OCI-LY3 (cell line): ENCODE data around the gene CDRT15.

ENCODE experiments used
- H2AFZ ChIP-seq: fragments of 200-600, 300-600 bp; shearing (Covaris generic); 2 replicates; pipeline ENCODE4 v1.6.0; 2014; ENCODE audit warnings: antibody characterized with exemption, low read depth, low read length
- H3K27ac ChIP-seq: fragments of 200-600, 300-600 bp; sonication (generic); 2 replicates; pipeline ENCODE4 v1.5.1; 2014; ENCODE audit warnings: mild to moderate bottlenecking, low read length, moderate library complexity, mixed read lengths
- H3K27me3 ChIP-seq: fragments of 200-600, 300-600 bp; sonication (generic); 2 replicates; pipeline ENCODE4 v1.6.1; 2014; ENCODE audit warnings: low read depth, low read length, mixed read lengths
- H3K36me3 ChIP-seq: fragments of 200-600, 300-600 bp; sonication (generic); replicated peaks from 2 replicates; pipeline ENCODE3; 2014; ENCODE audit warnings: low read depth, low read length, mixed read lengths
- H3K4me1 ChIP-seq: fragments of 300-600, 200-600 bp; sonication (generic); 2 replicates; pipeline ENCODE4 v1.6.1; 2014; ENCODE audit warnings: low read length, mixed read lengths
- H3K4me2 ChIP-seq: fragments of 200-600, 300-600 bp; sonication (generic); 2 replicates; pipeline ENCODE4 v1.6.1; 2014; ENCODE audit warnings: low read length, mixed read lengths
- H3K4me3 ChIP-seq: fragments of 300-600, 200-600 bp; sonication (generic); 2 replicates; pipeline ENCODE4 v1.5.1; 2014; ENCODE audit warnings: antibody characterized with exemption, mild to moderate bottlenecking, low read length, moderate library complexity
- H3K79me2 ChIP-seq: fragments of 300-600, 200-600 bp; shearing (Covaris generic); 2 replicates; pipeline ENCODE4 v1.6.1; 2014; ENCODE audit warnings: mild to moderate bottlenecking, low read length, mixed read lengths
- H3K9ac ChIP-seq: fragments of 300-600, 200-600 bp; shearing (Covaris generic); 2 replicates; pipeline ENCODE4 v1.6.0; 2014; ENCODE audit warnings: mild to moderate bottlenecking, low read length, moderate library complexity
- H3K9me3 ChIP-seq: fragments of 200-600, 300-600 bp; shearing (Covaris generic); 2 replicates; pipeline ENCODE4 v1.6.1; 2014; ENCODE audit warnings: low read length, mixed read lengths; ENCODE audit not compliant: insufficient read depth
- H4K20me1 ChIP-seq: fragments of 200-600, 300-600 bp; sonication (generic); 2 replicates; pipeline ENCODE4 v1.6.1; 2016; ENCODE audit warnings: low read length, mixed read lengths; ENCODE audit not compliant: insufficient read depth
- CTCF ChIP-seq: fragments of 200-600, 300-600 bp; sonication (generic); IDR thresholded peaks from 2 replicates; pipeline ENCODE4 v1.5.1; 2014; ENCODE audit warnings: antibody characterized with exemption, low read length, low read depth
- EZH2phosphoT487 ChIP-seq: fragments of 200-600 bp; shearing (Covaris generic); IDR thresholded peaks from 2 replicates; pipeline ENCODE4 v1.6.1; 2018; ENCODE audit warnings: antibody characterized with exemption, mixed run types, low read depth

The CDRT15 gene

DNA sequence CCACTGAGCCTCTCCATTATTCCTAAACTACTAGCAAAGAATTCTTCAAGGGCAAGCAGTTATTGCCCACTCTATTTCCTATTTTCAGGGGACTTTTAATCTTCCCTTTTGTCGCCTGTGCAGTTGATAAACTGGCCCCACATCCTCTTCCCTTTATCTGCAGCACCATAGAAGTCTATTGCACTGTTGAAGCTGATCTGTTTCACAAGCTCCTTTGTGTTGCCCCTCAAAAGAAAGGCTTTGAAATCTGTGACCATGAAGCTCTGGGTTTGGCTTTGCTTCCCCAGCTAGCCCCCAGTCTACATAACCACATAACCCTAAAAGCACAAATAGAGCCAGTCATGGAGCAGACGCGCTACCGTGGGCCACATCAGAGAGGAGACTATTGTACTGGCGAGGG lies 37.1 kb downstream of the CDRT15 start:
- Histone ChIP-seq H2AFZ (no peak overlapping the region), H3K9ac (no peak overlapping the region), H3K36me3 (no peaks in the 10 kb centered on the region), H3K79me2 (no peaks in the 10 kb centered on the region), H3K27ac (no peak overlapping the region), H4K20me1 (no peaks in the 10 kb centered on the region), H3K4me1 (no peaks in the 10 kb centered on the region), H3K9me3 (no peaks in the 10 kb centered on the region), H3K27me3 (no peaks in the 10 kb centered on the region), H3K4me3 (no peak overlapping the region), H3K4me2 (no peak overlapping the region)
- TF ChIP-seq EZH2phosphoT487, result no peak
- TF ChIP-seq CTCF, result no peak

DNA sequence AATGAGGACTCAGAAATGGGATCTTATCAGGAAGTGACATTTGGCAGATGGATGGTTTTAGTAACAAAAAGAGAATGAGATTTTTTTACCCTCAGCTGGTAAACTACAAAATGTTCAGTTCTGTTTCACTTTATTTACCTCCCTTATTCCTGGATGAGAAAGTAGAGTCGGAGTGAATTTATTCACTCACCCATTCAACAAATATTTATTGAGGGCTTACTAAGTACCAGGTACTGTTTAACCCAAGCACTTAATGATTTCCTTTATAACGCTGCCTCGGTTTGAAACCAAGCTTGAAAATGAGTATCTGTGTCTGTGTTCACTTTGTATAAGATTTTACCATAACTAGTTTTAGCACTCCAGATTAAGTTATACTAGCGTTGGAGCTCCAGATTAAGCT lies 38.1 kb downstream of the CDRT15 start:
- H3K36me3 ChIP-seq, result no peaks in the 10 kb centered on the region
- TF ChIP-seq EZH2phosphoT487 (no peak), CTCF (no peak)
- no peak overlapping the region for H3K4me3 ChIP-seq
- no peak overlapping the region for H3K9ac ChIP-seq
- no peak overlapping the region for H3K4me2 ChIP-seq
- H2AFZ ChIP-seq, result no peak overlapping the region
- no peaks in the 10 kb centered on the region for H3K4me1 ChIP-seq
- H3K9me3 ChIP-seq, result no peaks in the 10 kb centered on the region
- H3K27me3 ChIP-seq, result no peaks in the 10 kb centered on the region
- H3K27ac ChIP-seq, result no peak overlapping the region
- H4K20me1 ChIP-seq, result no peaks in the 10 kb centered on the region
- no peaks in the 10 kb centered on the region for H3K79me2 ChIP-seq

GRCh38 chr17:14198013-14198412 lies 38.6 kb downstream of the CDRT15 start:
- TF ChIP-seq EZH2phosphoT487 (no peak), CTCF (no peak)
- Histone ChIP-seq H3K36me3 (no peaks in the 10 kb centered on the region), H3K4me1 (no peaks in the 10 kb centered on the region), H3K79me2 (no peaks in the 10 kb centered on the region), H3K4me3 (no peak overlapping the region), H3K27me3 (no peaks in the 10 kb centered on the region), H2AFZ (no peak overlapping the region), H3K9me3 (no peaks in the 10 kb centered on the region), H3K4me2 (no peak overlapping the region), H3K27ac (no peak overlapping the region), H3K9ac (no peak overlapping the region), H4K20me1 (no peaks in the 10 kb centered on the region)

GRCh38 chr17:14197586-14197985 lies 39.1 kb downstream of the CDRT15 start:
- Histone ChIP-seq H3K9me3 (no peaks in the 10 kb centered on the region), H3K4me2 (no peak overlapping the region), H3K4me3 (no peak overlapping the region), H4K20me1 (no peaks in the 10 kb centered on the region), H3K79me2 (no peaks in the 10 kb centered on the region), H3K4me1 (no peaks in the 10 kb centered on the region), H2AFZ (no peak overlapping the region), H3K9ac (no peak overlapping the region), H3K27me3 (no peaks in the 10 kb centered on the region), H3K27ac (no peak overlapping the region), H3K36me3 (no peaks in the 10 kb centered on the region)
- TF ChIP-seq CTCF, result no peak
- no peak for TF ChIP-seq EZH2phosphoT487
